HL-60 (cell line): ENCODE results near the gene BPHL.

Source experiments
- DNase-seq, 2 experiments: peaks; one replicate each; pipeline ENCODE4 v3.0.0-alpha.2; 2010 to 2020; ENCODE audit warnings: low read depth in 1 of 2, low spot score in 1 of 2
- H3K27ac ChIP-seq: fragments of 250-450 bp; sonication (Bioruptor Pico); replicated peaks from 2 replicates; pipeline ENCODE4 v1.5.1; 2020; ENCODE audit warnings: mild to moderate bottlenecking, moderate library complexity
- H3K27me3 ChIP-seq: fragments of 250-450 bp; sonication (Bioruptor Pico); 2 replicates; pipeline ENCODE4 v1.5.1; 2021; ENCODE audit warnings: mild to moderate bottlenecking, moderate library complexity; ENCODE audit not compliant: insufficient read depth, poor library complexity, severe bottlenecking
- H3K4me3 ChIP-seq: replicated peaks from 2 replicates; pipeline ENCODE4 v1.5.1; 2011; ENCODE audit warnings: mild to moderate bottlenecking, control low read depth, low read length; ENCODE audit not compliant: insufficient read depth
- GABPA ChIP-seq: IDR thresholded peaks from 2 replicates; pipeline ENCODE4 v1.6.1; 2012; ENCODE audit warnings: low read depth
- POLR2AphosphoS5 ChIP-seq: IDR thresholded peaks from 2 replicates; pipeline ENCODE4 v1.6.1; 2012; ENCODE audit warnings: low read depth
- SPI1 ChIP-seq: IDR thresholded peaks from 2 replicates; pipeline ENCODE4 v1.6.1; 2012; ENCODE audit warnings: low read depth, mild to moderate bottlenecking, borderline replicate concordance
- TF ChIP-seq, protein P1 (sequence below): IDR thresholded peaks from 2 replicates; pipeline ENCODE4 v1.6.1; 2012; ENCODE audit warnings: low read depth; ENCODE audit not compliant: insufficient replicate concordance
- TF ChIP-seq, protein P2 (sequence below): IDR thresholded peaks from one replicate; pipeline ENCODE4 v1.5.1; 2011; ENCODE audit warnings: low read length, control low read depth, inconsistent platforms; ENCODE audit not compliant: insufficient read depth

Gene BPHL

DNA sequence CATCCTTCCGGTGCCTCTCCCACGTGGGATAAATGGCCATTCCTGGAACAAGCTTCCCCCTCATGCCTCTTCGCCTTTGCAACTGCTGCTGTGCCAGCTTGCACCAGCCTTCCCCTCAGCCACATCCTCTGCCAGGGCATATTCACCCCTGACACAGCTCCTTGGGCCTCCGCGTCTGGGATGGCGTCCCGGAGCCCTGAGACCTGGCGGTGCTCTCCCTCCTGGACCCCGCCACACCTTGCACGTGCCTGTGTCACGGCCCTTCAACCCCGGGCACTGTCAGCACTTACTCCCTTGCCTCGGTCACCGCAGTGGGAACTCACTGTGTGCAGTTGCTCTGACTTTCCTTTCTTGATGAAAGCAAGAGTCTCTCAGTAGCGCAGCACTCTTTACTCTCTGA lies 13.2 kb downstream of the BPHL start:
- no peak overlapping the region for H3K4me3 ChIP-seq
- no peak overlapping the region for H3K27ac ChIP-seq
- no peak for TF ChIP-seq GABPA
- TF ChIP-seq, protein P1, sequence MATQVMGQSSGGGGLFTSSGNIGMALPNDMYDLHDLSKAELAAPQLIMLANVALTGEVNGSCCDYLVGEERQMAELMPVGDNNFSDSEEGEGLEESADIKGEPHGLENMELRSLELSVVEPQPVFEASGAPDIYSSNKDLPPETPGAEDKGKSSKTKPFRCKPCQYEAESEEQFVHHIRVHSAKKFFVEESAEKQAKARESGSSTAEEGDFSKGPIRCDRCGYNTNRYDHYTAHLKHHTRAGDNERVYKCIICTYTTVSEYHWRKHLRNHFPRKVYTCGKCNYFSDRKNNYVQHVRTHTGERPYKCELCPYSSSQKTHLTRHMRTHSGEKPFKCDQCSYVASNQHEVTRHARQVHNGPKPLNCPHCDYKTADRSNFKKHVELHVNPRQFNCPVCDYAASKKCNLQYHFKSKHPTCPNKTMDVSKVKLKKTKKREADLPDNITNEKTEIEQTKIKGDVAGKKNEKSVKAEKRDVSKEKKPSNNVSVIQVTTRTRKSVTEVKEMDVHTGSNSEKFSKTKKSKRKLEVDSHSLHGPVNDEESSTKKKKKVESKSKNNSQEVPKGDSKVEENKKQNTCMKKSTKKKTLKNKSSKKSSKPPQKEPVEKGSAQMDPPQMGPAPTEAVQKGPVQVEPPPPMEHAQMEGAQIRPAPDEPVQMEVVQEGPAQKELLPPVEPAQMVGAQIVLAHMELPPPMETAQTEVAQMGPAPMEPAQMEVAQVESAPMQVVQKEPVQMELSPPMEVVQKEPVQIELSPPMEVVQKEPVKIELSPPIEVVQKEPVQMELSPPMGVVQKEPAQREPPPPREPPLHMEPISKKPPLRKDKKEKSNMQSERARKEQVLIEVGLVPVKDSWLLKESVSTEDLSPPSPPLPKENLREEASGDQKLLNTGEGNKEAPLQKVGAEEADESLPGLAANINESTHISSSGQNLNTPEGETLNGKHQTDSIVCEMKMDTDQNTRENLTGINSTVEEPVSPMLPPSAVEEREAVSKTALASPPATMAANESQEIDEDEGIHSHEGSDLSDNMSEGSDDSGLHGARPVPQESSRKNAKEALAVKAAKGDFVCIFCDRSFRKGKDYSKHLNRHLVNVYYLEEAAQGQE, result no peak
- TF ChIP-seq SPI1, result no peak
- TF ChIP-seq POLR2AphosphoS5, result no peak
- TF ChIP-seq, protein P2, sequence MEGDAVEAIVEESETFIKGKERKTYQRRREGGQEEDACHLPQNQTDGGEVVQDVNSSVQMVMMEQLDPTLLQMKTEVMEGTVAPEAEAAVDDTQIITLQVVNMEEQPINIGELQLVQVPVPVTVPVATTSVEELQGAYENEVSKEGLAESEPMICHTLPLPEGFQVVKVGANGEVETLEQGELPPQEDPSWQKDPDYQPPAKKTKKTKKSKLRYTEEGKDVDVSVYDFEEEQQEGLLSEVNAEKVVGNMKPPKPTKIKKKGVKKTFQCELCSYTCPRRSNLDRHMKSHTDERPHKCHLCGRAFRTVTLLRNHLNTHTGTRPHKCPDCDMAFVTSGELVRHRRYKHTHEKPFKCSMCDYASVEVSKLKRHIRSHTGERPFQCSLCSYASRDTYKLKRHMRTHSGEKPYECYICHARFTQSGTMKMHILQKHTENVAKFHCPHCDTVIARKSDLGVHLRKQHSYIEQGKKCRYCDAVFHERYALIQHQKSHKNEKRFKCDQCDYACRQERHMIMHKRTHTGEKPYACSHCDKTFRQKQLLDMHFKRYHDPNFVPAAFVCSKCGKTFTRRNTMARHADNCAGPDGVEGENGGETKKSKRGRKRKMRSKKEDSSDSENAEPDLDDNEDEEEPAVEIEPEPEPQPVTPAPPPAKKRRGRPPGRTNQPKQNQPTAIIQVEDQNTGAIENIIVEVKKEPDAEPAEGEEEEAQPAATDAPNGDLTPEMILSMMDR, result no peak
- no peak for DNase-seq
- no peaks in the 10 kb centered on the region for H3K27me3 ChIP-seq

DNA sequence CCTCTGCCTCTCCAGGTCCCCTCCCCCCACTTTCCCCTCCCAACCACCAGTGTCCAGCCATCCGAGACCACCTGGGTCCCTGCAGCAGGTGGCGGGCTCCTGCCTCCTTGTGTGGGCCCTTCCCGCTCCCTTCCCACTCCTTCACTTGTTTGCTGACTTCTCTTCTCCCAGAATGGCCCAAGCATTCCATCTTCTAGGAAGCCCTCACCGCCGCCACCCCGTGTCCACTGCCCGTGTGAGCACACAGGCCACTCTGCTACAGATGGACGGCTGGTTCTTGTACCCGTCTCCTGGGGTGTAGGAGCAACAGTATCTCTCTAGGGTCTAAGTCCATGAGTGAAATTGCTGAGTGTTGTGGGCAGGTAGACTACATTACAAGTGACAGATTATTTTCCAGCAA lies 15.0 kb downstream of the BPHL start:
- H3K27ac ChIP-seq, result no peak overlapping the region
- no peak for DNase-seq
- no peak for TF ChIP-seq GABPA
- TF ChIP-seq, protein P1, result no peak
- no peak for TF ChIP-seq SPI1
- TF ChIP-seq, protein P2, result no peak
- TF ChIP-seq POLR2AphosphoS5, result no peak

DNA sequence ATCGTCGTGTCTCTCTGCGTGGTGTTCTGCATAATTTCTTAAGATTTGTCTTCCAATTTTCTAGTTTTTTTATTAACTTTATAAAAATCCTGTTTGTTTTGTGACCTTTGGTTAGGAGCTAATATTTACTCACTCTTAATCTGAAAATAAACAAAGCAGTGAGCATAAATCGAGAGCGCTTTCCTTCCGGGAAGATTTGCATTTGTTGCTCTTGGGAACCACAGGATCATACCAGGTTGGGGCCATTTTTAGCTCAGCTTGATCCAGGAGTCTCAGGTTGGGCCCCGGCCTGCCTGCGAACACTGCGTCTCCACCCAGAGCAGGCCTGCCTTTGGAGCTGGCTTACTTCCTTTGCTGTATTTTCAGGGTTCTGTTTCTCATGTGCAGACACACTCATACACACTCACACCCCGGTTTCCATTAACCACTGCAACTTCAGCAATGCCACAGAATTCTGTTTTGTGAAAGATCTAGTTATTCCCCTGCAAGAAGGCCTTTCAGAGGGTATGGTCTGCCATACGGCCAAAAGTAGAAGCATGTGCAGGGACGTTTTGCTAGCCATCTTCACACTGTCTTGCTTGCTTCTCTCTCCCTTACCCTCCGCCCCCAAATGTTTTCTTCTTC lies 17.3 kb downstream of the BPHL start:
- Histone ChIP-seq H3K27ac (no peak overlapping the region), H3K27me3 (no peaks in the 10 kb centered on the region), H3K4me3 (no peak overlapping the region)
- TF ChIP-seq, protein P1, result no peak
- no peak for TF ChIP-seq GABPA
- TF ChIP-seq SPI1, result no peak
- no peak for TF ChIP-seq POLR2AphosphoS5
- TF ChIP-seq, protein P2, result no peak
- no peak for DNase-seq

More for the DNA sequence above, 15.0 kb downstream of the BPHL start:
- Histone ChIP-seq H3K27me3 (no peaks in the 10 kb centered on the region), H3K4me3 (no peak overlapping the region)
